Activated naive CD4-positive, alpha-beta T cell treated with anti-CD3 and anti-CD28 coated beads for 36 hours (primary cell): ENCODE results near the gene APOE. TPM values are rescaled to one million over a fixed set of nuclear protein-coding genes. Genes with fewer than 3 reads are reported as not detected.
"Not testable (repeated sequence)": the region's sequence is repeated elsewhere in the genome, so short reads cannot be mapped to it uniquely, and the experiment has no call there.

ENCODE experiments used
- CTCF ChIA-PET: fragments of 350-600 bp; sonication (Branson Sonifier 250); formaldehyde crosslinking; loops from one replicate; lab custom pipeline; 2021; ENCODE audit warnings: antibody characterized with exemption; lab: Charles Lee
- DNase-seq: peaks from one replicate; pipeline ENCODE4 v3.0.0-alpha.2; 2020
- H3K27ac Mint-ChIP-seq: one replicate; pipeline ENCODE4 v1.8.0; 2021; ENCODE audit warnings: mild to moderate bottlenecking, mixed read lengths
- H3K27me3 Mint-ChIP-seq: one replicate; pipeline ENCODE4 v1.8.0; 2021; ENCODE audit warnings: low read depth, mixed read lengths
- H3K36me3 Mint-ChIP-seq: one replicate; pipeline ENCODE4 v1.8.0; 2021; ENCODE audit warnings: low read depth, mixed read lengths
- H3K4me1 Mint-ChIP-seq: one replicate; pipeline ENCODE4 v1.8.0; 2021; ENCODE audit warnings: low read depth, mixed read lengths
- H3K4me3 Mint-ChIP-seq: one replicate; pipeline ENCODE4 v1.8.0; 2021; ENCODE audit warnings: mild to moderate bottlenecking, moderate library complexity, mixed read lengths
- H3K9me3 Mint-ChIP-seq: one replicate; pipeline ENCODE4 v1.8.0; 2021; ENCODE audit warnings: mixed read lengths
- intact Hi-C: fragments of 100-400 bp; cut with micrococcal nuclease; formaldehyde crosslinking; loops from one replicate; pipeline ENCODE4 v1.15.1; 2023
- total RNA-seq, 2 experiments: library from RNA; stranded (reverse); gene quantifications; one replicate each; pipeline ENCODE4 v1.2.3, GENCODE V29; 2021

Gene APOE
- total RNA-seq, 2 experiments from 2014 or later, result 0.72 to 1.1 TPM

DNA sequence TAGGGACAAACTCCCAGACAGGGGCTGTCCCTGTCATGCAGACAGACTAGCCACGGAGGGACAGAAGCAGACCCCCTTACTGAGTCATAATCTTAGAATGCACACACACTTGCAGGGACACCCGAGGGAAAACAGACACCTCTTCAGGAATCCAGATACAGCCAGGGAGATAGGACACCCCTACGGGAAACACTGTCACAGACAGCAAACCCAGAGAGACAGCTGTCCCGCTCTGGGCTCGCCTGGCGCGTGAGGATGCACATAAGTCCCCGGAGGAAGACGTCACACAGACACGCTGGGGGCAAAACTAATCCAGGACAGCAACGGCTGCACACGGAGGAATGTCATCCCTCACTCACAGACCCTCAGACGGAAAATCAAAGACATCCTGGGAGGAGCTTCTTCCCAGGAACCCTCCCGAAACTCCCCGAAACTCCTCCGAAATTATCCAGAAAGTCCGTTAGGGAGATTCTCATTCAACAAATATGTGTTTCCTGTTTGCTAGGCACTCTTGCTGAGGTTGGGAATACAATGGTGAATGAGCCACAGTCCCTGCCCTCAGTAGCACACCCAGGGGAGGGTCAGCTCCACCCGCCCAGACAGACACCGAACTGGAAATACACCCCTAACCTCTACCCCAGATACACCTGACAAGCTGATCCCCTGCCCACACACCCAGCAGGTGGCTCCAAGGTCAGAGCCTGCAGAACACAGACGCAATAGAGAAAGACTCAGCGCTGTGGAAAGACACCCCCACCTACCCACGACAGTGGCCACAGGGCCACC, 29.7 kb upstream of the APOE start:
- Mint-ChIP-seq H3K36me3 (no peaks in the 10 kb centered on the region), H3K4me3 (no peak overlapping the region), H3K9me3 (no peaks in the 10 kb centered on the region), H3K4me1 (peaks cover 4% of the 10 kb centered on the region), H3K27ac (no peak overlapping the region), H3K27me3 (no peaks in the 10 kb centered on the region)
- no peak for DNase-seq
- intact Hi-C loops, result no loop called here
- CTCF ChIA-PET, result no interaction called here

DNA sequence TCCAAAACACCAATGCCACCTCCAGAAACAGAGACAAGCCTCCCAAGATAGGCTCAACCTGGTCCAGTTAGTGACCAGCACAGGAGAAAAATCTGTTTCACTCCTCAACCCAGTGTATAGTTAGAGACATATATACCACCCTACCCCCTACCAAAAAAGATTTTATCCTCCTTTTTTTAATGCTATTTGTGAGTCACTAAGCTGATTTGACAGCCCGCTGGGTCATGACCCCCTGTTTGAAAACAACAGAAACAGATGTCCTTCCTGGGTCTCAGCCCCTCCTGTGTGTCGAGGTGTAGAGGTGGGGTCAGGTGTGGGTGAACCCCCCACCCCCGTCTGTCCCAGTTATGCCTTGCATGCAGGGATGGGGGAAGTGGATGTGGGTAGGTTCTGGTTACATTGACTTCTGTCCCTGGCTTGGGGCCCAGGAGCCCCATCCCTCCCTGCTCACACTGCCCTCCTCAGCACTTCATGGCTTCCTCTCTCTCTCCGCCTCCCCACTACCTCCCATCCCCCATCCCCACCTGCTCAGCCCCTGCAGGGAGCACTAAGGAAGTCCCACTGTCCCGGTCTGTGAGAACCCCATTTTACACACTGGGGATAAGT, 28.6 kb upstream of the APOE start:
- DNase-seq, result no peak
- intact Hi-C loops, result no loop called here
- CTCF ChIA-PET, result no interaction called here

DNA sequence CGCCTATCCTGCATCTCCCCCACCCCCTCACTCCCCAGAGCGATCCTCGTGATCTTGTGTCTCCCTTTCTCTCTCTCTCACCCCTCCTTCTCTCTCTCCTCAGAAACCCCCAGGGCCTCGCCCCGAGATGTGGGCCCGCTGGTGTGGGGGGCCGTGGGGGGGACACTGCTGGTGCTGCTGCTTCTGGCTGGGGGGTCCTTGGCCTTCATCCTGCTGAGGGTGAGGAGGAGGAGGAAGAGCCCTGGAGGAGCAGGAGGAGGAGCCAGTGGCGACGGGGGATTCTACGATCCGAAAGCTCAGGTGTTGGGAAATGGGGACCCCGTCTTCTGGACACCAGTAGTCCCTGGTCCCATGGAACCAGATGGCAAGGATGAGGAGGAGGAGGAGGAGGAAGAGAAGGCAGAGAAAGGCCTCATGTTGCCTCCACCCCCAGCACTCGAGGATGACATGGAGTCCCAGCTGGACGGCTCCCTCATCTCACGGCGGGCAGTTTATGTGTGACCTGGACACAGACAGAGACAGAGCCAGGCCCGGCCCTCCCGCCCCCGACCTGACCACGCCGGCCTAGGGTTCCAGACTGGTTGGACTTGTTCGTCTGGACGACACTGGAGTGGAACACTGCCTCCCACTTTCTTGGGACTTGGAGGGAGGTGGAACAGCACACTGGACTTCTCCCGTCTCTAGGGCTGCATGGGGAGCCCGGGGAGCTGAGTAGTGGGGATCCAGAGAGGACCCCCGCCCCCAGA, 27.3 kb upstream of the APOE start:
- Mint-ChIP-seq H3K9me3 (no peaks in the 10 kb centered on the region), H3K27ac (no peak overlapping the region), H3K36me3 (no peaks in the 10 kb centered on the region), H3K4me3 (no peak overlapping the region), H3K4me1 (peaks cover 4% of the 10 kb centered on the region), H3K27me3 (no peaks in the 10 kb centered on the region)
- intact Hi-C loops, result no loop called here
- DNase-seq, result no peak
- CTCF ChIA-PET, result no interaction called here

More for the DNA sequence above, 28.6 kb upstream of the APOE start:
- Mint-ChIP-seq H3K27ac (no peak overlapping the region), H3K4me1 (peaks cover 4% of the 10 kb centered on the region), H3K27me3 (no peaks in the 10 kb centered on the region), H3K4me3 (no peak overlapping the region), H3K36me3 (no peaks in the 10 kb centered on the region), H3K9me3 (no peaks in the 10 kb centered on the region)

DNA sequence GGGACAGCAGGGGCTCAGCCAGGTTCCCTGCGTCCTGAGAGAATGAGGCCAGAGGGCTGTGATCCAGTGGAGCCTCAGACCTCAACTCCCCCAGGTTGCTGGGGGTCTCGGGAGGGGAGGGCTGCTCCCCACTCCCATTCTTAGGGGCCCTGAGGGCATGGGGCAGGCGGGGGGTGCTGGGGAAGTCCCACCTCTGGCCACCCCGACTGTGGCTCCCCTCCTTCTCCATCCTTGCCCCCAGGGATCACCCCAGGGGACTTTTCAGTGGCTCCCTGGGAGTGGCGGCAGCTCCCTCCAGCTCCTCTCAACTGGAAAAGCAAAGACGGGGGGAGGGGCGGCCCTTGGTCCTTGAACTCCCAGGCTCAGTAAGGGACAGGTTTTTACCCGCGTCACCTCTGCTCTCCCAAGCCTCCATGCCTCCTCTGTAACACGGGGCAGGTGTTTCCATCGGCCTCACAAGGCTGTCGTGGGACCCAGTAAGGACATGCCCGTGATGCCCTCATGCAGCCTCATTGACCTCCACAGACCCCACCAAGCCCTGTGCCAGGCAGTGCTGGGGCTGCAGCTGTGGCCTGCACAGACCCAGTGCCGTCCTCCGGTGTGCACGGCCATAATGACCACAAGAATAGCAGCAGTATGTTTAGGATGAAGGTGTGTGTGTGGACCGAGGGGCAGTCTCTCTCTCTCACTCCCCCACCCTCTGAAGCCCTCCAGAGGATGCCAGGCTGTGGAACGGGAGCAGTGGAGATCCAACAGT, 26.1 kb upstream of the APOE start:
- Mint-ChIP-seq H3K27me3 (no peaks in the 10 kb centered on the region), H3K27ac (no peak overlapping the region), H3K4me1 (peaks cover 4% of the 10 kb centered on the region), H3K4me3 (no peak overlapping the region), H3K9me3 (no peaks in the 10 kb centered on the region), H3K36me3 (no peaks in the 10 kb centered on the region)
- CTCF ChIA-PET, result no interaction called here
- intact Hi-C loops, result no loop called here
- DNase-seq, result no peak

DNA sequence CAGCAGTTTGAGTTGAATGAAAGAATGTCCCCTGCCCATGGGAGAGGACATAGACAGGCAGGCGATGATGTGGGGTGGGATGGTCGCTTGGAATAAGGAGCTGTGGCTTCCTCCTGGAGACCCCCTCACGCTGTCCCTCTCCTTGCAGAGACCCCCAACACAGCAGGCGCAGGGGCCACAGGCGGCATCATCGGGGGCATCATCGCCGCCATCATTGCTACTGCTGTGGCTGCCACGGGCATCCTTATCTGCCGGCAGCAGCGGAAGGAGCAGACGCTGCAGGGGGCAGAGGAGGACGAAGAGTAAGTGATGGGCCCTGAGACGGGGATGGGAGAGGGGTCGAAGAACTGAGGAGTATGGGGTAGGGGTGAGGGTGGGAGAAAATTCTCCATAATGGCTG, 23.5 kb upstream of the APOE start:
- H3K9me3 Mint-ChIP-seq, result no peaks in the 10 kb centered on the region
- H3K27ac Mint-ChIP-seq, result no peak overlapping the region
- intact Hi-C loops, result no loop called here
- no peak for DNase-seq
- CTCF ChIA-PET, result no interaction called here
- H3K36me3 Mint-ChIP-seq, result no peaks in the 10 kb centered on the region
- H3K27me3 Mint-ChIP-seq, result no peaks in the 10 kb centered on the region
- peaks cover 3% of the 10 kb centered on the region for H3K4me1 Mint-ChIP-seq
- no peak overlapping the region for H3K4me3 Mint-ChIP-seq

DNA sequence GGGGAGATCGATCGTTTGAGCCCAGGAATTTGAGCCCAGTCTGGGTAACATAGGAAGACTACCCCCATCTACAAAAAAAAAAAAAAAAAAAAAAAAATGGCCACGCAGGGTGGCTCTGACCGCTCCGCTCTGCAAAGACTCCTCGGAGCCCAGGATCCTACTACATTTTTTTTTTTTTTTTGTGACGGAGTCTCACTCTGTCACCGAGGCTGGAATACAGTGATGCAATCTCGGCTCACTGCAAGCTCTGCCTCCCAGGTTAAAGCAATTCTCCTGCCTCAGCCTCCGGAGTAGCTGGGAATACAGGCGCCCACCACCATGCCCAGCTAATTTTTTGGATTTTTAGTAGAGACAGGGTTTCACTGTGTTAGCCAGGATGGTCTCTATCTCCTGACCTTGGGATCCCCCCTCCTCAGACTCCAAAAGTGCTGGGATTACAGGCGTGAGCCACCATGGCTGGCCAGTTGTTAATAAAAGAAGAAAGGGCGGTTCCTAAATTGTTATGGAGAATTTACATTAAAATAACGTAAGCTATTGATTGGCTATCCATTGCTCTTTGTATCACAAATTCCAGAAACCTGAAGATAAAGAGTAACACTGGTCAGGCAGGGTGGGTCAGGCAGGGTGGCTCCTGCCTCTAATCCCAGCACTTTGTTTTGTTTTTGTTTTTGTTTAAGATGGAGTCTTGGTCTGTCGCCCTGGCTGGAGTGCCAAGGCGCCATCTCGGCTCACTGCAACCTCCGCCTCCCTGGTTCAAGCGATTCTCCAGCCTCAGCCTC, 22.8 kb upstream of the APOE start:
- H3K36me3 Mint-ChIP-seq, H3K9me3 Mint-ChIP-seq, H3K4me1 Mint-ChIP-seq, intact Hi-C loops, H3K27me3 Mint-ChIP-seq, H3K27ac Mint-ChIP-seq, H3K4me3 Mint-ChIP-seq, DNase-seq: not testable (repeated sequence)
- CTCF ChIA-PET, result interaction anchor here (1.4 to 1.6 kb wide), 2 partner anchors 19 to 69 kb away, joined by 3 to 6 read pairs; no protein-coding TSS in a partner anchor

DNA sequence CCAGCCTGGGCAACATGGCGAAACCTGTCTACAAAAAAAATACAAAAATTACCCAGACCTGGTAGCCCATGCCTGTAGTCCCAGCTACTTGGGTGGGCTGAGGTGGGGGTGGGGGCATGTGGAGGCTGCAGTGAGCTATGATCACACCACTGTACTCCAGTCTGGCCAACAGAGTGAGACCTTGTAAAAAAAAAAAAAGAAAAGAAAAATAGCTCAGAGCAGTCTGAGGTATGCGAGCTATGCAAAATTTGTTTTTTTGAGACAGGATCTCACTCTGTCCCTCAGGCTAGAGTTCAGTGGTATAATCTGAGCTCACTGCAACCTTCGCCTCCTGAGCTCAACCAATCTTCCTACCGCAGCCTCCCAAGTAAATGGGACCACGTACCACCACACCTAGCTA, 21.7 kb upstream of the APOE start:
- intact Hi-C loops, result no loop called here
- CTCF ChIA-PET, result interaction anchor here (1.4 to 1.6 kb wide), 2 partner anchors 18 to 68 kb away, joined by 3 to 6 read pairs; no protein-coding TSS in a partner anchor
- Mint-ChIP-seq H3K4me1 (no peaks in the 10 kb centered on the region), H3K27me3 (no peaks in the 10 kb centered on the region), H3K4me3 (no peak overlapping the region), H3K27ac (no peak overlapping the region), H3K36me3 (no peaks in the 10 kb centered on the region), H3K9me3 (no peaks in the 10 kb centered on the region)
- DNase-seq, result no peak

DNA sequence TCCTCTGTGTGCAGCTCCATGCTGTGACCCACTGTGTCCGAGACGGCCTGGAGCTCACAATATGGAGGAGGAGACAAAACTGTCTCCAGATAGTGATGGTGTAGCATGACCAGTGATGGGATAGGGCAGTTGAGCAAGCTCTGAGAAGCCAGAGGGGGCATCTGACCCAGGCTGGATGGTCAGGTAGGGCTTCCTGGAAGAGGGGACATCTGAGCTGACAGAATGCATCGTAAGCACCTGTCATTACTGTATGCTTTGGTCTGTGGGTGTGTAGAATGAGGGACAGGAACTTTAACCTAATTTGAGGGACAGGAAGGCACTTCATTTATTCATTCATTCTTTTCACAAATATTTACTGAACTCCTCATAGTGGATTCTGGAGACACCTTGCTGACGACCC, 21.0 kb upstream of the APOE start:
- intact Hi-C loops, result no loop called here
- CTCF ChIA-PET, result interaction anchor here (1.6 kb wide), 1 partner anchor 67 kb away, joined by 6 read pairs; no protein-coding TSS in a partner anchor
- H3K4me3 Mint-ChIP-seq, result no peak overlapping the region
- H3K9me3 Mint-ChIP-seq, result peaks cover 2% of the 10 kb centered on the region
- H3K36me3 Mint-ChIP-seq, result no peaks in the 10 kb centered on the region
- DNase-seq, result no peak
- H3K27ac Mint-ChIP-seq, result no peak overlapping the region
- H3K4me1 Mint-ChIP-seq, result peaks cover 3% of the 10 kb centered on the region
- no peaks in the 10 kb centered on the region for H3K27me3 Mint-ChIP-seq

DNA sequence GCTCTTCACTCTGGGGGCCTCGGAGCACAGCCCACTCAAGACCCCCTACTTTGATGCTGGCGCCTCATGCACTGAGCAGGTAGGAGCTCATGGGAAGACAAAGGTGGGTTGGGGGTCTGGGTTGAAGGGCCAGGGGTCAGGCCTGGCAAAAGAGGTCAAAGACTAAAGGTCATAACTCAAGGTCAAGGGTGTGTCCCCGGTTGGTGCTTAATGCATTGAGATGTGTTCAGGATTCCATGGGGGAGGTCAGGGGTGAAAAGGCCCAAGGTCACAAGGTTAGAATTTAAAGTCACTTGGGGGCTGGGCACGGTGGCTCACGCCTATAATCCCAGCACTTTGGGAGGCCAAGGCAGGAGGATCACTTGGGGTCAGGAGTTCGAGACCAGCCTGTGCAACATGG, 19.5 kb upstream of the APOE start:
- Mint-ChIP-seq H3K36me3 (peaks cover 2% of the 10 kb centered on the region), H3K4me3 (no peak overlapping the region), H3K27ac (no peak overlapping the region), H3K27me3 (no peaks in the 10 kb centered on the region), H3K4me1 (peaks cover 8% of the 10 kb centered on the region), H3K9me3 (peaks cover 2% of the 10 kb centered on the region)
- intact Hi-C loops, result no loop called here
- CTCF ChIA-PET, result interaction anchor here (0.6 kb wide), 1 partner anchor 57 kb away, joined by 3 read pairs; no protein-coding TSS in a partner anchor
- DNase-seq, result no peak

DNA sequence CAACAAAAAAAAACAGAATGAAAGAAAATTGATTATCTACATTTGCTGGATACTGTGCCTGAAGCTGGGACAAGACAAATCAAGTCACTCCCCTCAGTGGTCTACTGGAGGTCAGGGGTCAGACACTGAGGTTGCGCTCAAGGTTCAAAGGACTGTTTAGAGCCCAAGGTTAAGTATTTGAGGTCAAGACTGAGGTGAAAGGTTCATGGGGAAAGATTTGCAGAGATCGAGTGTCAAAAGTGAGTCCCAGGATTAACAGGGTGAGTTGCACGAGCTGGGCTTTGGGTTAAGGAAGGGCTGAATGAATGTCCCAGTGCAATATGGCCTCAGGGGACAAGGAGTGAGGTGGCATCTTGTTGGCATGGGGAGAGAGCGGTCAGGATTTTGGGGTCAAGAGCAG, 17.9 kb upstream of the APOE start:
- Mint-ChIP-seq H3K9me3 (peaks cover 2% of the 10 kb centered on the region), H3K36me3 (peaks cover 11% of the 10 kb centered on the region), H3K4me1 (peaks cover 18% of the 10 kb centered on the region), H3K27me3 (no peaks in the 10 kb centered on the region), H3K27ac (peak overlapping the region; percentile 33), H3K4me3 (no peak overlapping the region)
- CTCF ChIA-PET, result interaction anchor here (0.7 kb wide), 1 partner anchor 230 kb away, joined by 3 read pairs; no protein-coding TSS in a partner anchor
- intact Hi-C loops, result no loop called here
- no peak for DNase-seq

DNA sequence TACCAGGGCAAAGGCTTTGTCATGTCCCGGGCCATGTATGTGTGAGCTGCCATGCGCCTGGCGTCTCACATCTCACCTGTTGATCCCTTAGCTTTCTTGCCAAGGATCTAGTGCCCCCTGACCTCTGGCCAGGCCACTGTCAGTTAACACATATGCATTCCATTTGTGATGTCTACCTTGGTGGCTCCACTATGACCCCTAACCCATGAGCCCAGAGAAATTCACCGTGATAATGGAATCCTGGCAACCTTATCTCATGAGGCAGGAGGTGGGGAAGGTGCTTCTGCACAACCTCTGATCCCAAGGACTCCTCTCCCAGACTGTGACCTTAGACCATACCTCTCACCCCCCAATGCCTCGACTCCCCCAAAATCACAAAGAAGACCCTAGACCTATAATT, 17.3 kb upstream of the APOE start:
- intact Hi-C loops, H3K27ac Mint-ChIP-seq, CTCF ChIA-PET, DNase-seq, H3K27me3 Mint-ChIP-seq, H3K4me3 Mint-ChIP-seq, H3K9me3 Mint-ChIP-seq: not testable (repeated sequence)
- Mint-ChIP-seq H3K36me3 (peaks cover 18% of the 10 kb centered on the region), H3K4me1 (peaks cover 25% of the 10 kb centered on the region)
